Kasumi-1 (cell line): ENCODE measurements around the gene TBX2.

Experiments
- DNase-seq, 2 experiments: peaks; one replicate each; lab custom pipeline; 2025; lab: John Stamatoyannopoulos, UW

The TBX2 gene

DNA sequence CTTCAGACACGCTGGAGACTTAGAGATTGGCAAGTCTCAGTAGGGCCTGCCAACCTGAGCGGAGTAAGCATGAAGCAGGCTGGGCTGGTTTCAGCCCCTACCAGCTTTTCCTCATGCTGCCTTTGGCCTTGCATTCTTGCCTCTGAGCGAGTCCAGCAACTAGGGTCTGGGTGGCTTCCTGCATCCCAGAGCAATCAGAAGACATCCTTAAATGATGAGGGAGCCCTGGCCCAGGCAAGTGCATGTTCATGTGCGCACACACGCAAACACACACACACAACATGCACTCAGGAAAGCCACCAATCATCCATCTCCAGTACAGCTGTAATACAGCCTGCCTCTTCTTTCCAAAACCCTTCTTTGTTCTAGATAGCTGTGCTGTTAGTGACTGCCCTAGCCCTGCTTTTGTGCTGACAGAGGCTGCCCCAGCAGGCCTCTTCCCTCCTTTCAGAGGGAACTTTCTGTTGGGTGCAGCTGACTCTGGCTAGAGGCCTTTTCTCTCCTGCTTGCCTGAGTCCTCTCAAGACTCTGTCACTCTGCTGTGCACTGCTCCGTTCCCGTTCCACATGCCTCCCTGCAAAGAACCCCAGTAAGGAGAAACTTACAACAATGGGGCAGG, 30.7 kb upstream of the TBX2 start:
- DNase-seq = no peak

DNA sequence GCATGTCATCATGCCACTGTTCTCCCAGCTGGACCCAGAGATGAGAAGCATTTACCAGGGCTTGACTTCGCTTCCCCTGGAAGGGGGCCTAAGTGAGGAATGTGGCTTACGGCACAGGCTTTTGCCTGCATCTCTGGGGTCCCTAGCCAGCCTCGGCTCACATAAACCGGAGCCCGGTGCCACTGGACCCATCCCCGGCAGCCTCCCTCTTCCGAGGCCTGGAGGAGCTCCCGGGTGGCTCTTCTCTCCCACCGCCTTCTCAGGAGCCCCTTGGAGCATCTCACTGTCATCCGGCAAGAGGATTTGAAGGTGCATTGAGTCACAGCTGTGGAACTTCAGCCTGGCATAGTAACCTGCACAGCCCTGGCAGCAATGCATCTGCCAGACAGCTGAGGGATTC, 29.9 kb upstream of the TBX2 start:
- DNase-seq = no peak

DNA sequence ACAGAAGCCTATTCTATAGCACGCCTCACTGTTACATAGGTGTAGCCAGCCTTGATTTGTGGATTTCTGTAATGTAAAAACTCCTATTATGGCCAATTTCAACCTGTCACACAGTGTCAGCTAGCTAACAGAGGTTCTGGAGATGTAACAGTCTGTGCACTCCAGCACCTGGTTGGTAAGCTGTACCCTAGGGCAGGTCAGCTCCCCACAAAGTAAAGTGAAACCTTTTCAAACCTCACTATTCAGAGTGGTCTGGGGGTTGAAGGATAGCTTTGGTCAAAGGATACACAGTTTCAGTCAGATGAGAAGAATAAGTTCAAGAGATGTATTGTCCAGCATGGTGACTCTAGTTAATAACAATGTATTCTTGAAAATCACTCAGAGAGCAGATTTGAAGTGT, 28.5 kb upstream of the TBX2 start:
- DNase-seq = no peak

DNA sequence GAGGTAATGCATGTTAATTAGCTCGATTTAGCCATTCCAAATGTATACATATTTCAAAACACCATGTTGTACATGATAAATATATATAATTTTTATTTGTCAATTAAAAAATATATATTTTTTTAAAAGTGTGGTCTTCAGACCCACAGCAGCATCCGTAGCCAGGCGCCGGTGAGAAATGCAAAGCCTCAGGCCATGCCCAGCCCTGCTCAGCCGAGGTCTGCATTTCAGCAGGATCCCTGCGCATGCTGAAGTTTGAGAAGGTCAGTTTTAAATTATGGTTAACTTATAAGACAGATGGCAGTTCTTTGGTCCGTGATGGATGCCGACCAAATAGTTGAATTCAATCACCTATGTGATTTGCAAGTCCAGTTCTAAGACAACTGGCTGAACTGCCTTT, 28.0 kb upstream of the TBX2 start:
- no peak for DNase-seq

DNA sequence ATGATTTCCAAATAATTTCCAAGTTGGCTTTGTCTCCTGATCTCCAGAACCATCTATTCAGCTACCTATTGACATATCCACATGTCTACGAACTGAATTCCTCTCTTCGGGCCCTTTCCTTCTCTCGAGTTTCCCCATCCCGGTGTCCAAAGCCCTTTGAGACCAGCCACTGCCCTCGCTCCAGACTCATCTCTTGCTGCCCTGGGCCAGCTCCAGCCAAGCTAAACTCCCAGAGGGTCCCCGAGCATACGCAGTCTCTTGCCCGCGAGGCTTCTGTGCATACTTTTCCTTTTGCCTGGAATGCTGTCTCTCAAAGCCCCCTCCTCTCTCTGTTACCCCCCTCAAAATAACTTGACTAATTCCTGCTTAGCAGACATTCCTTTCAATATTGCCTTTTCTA, 27.2 kb upstream of the TBX2 start:
- DNase-seq = no peak

DNA sequence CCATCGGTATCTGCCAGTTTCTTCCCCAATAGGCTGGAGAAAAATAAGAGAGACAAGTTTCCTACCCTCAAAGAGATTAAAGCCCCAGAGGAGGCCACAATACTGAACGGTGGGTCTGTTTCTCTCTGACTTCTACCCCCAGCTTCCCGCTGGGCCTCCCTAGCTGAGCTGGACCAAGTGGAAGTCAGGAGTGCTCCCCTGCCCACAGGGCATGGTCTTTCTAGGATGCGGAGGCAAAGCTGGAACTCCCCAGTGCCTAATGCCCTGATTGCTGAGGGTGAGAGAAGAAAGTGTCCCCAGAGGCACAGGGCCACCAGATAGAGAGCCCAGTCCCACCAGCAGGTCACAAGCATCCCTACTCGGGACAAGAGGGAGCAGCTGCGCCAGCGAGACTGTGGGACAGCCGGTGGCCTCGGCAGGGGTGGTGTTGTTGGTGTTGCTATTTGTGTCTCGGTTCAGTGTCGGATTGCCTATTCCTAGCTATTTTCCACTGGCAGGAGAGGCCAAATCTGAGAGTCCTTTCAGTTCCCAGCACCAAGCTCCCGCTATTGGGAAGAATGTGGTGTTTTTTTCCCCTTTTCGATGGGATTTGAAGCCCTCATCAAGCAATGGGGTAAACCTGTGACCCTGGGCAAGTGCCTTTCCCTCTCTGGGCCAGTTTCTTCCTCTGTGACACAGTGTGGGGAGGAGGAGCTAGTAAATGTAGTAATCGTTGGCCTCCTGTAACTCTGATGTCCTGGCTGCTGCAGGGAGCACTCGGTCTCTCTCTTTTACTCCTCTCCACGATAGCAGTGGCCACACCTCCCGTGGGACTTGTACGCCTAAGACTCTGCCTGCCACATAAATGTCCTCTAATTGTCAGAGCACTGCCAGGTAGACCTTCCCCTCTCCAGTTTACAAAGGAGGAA, 22.5 kb upstream of the TBX2 start:
- no peak for DNase-seq

DNA sequence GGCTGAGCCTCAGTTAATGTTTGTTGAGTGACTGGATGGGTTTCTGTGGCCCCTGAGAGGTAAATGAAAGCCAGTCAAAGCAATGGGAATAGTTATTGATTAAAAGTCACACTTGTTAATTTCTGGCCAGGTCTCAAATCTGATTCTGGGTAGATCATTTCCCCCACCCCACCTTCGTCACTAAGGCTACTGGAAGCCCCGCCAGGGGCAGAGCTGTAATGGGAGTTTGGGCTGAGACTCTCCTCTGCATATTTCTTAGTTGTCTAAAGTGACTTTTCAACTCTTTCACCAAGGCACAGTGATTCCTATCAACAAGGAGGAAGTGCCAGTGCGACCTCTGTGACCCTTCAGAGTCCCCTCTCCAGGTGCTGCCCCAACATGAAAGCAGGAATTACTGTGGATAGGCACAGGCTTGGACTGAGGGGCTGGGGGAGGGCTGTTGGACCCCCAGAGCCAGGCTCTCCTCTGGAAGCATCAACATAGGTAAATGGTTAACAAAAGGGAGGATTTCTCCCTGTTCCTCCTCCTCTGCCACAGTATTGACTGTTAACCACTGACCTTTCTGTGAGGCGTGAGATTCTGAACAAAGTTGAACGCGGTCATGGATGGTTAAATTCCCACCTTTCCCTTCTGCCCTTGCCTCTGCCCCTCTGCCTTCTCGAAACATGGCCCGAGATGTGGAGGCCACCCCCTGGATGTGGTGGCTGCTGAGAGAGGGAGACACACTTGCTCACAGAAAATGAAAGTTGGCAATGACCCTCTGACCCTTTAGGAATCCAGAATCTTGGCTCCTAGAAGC, 20.8 kb upstream of the TBX2 start:
- no peak for DNase-seq

DNA sequence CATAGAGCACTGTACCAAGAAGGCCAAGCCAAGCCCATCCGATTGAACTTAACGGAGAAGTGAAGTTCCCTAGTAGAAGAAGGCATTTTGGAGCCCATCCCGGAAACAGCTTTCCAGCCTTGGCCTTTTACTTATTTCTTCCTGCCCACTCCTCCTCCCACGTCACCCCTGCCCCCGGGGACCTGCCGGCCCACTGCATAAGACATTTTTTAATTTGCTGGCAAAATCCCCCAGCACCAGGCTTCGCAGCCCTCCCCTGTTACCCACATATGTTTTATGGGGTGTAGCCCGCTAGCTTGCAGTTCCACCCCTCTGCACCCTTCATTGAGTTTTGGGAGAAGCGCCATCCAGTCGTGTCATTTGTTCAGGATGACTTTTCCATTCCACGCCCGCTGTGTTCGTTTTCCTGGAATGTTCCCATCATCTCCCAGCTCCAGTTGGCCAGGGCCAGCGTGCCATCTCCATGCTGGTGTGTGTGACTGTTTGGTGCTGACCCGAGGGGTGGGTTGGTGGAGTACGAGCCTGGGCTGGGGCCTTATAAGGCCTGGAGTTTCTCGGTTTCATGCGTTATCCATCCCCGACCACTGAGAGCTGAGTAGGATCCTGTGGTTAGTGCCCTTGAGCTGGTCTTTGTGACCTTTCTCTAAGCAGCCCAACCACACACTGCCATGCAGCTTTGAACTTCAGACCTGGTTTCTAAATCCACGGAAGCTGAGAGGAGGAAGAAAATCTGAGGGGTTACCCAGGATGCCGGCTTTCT, 20.0 kb upstream of the TBX2 start:
- no peak for DNase-seq

DNA sequence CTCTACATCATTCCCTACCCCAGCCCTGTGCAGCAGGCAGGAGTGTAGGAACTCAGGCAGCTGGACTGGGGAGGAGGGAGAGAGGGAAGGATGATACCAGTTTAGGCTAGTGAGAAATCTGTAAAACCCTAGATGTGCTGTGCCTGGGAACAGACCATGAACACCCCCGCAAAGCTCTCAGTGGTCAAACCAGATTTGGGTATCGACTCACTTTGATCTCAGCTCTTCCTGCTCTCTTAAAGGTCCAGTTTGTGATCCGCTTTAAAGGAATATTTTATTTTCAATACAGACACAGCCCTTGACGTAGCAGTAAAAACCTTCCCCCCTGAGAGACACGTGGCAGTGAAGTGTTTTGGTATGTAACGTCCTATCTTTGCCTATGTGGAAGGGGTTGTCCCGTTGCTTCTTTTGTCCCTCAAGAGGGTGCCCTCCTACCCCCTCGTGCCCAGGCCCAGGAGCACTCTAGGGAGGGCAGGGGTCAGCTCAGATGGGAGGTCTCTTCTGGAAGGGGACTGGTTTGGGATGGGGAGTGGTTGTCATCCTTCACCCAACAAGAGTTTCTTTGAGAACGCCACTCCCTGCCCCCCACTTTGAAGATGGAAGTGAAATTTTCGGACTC, 19.3 kb upstream of the TBX2 start:
- no peak for DNase-seq

DNA sequence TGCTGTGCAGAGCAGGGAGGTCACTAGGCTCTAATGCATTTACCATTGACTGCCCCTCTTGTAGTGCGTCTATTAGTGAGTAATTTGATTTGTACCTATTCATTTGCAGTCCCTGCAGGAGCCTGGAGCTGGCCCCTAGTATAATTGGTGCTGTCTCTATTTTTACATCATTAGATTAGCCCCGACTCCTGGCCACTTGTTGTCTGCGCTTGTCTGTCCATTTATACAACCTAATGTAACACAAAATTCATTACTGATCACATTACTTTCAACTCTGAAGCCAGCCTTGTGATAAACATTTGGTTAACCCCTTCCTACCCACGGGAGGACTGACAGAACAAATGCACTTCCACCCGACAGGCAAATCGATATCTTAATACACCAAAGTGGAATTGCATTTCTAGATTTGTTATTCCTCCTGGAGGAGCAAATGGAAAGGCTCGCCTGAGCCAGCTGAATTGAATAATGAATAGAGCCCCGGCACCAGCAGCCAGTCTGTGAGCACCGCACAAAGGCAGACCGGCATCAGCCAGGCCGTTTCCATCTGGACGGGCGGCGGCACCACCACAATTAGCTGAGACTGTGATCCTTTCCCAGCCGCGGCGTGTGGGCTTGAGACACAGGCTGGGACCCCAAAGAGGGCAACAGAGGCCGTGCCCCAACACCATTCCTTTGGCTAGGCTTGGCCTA, 18.7 kb upstream of the TBX2 start:
- DNase-seq = no peak

DNA sequence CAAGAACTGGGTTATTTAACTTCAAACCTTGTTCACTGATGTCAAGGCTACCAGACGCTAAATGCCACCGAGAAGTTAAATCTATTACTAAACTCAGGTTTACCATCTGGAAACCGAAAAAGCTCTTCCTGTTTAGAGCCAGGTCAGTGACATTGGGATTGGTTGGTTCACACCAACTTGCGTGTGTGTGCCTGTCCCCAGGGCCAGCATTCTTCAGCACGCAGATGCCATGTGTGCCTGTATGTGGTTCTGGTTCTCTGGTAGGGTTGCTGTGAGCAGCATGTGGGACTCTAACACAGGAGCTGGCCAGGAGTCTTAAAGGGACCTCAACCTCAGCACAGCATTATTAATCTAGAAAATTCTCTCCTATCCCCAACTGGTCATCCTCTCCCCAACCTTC, 18.1 kb upstream of the TBX2 start:
- no peak for DNase-seq

DNA sequence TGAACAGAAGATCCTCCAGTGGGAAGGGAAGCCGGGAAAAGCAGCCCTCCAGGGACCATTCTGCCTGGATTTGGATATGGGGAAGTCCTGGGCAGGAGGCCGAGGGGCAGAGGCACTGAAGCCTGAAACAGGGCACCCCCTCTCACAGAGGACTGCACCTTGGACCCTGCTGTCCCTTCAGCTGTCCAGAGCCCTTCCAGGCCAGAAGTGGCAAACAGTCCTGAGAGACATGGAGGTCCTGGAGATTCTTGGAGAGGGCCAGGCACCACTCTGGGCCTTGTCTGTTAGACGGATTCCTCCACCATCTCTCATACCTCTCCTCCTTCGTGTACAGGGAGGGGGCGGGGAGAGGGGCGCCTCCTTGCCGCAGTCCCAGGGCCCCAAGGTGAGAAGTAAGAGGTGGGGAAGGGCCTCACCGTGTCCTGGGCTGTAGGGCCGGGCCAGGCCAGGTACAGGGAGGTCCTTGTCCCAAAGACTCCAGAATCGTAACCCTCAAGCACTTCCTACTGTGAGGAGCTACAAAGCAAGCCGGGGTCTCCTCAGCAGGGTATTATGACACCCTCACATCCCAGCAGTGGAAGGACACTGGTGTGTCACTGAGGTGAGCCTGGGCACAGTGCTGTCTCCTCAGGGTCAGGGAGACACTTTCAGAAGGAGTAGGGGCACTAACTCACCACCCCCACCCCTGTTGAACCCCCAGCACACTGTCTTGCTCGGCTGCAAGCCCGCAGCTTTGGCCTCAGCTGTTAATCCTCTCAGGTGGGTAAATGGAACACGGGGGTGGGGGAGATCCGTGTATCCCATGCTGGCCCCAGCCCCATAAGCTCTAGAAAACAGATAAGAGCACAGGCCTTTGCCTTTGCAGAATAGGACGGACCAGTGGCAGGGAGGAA, 16.6 kb upstream of the TBX2 start:
- DNase-seq = no peak

DNA sequence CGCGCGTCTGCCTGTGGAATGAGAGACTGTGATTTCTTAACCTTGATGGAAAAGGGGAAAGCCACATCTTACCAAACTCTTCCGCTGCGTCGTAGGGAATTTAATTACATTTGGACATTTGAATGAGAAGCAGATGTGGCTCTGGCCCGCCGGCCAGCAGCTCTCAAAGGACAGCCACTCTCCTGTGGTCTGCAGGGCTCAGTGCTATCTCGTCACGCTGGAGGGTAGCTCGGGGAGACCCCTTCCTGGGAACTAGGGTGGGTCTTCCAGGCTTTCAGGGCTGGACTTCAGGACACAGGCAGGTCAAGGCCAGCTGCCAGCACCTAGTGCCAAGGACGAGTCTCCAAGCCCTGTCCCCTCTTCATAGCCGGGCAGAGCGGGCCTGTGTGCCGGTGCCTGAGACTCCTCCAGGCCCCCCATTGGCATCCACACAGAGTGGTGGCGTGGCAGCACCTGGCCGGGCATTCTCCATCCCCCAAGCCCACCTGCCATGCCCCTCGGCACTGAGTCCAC, 15.9 kb upstream of the TBX2 start:
- DNase-seq = no peak

DNA sequence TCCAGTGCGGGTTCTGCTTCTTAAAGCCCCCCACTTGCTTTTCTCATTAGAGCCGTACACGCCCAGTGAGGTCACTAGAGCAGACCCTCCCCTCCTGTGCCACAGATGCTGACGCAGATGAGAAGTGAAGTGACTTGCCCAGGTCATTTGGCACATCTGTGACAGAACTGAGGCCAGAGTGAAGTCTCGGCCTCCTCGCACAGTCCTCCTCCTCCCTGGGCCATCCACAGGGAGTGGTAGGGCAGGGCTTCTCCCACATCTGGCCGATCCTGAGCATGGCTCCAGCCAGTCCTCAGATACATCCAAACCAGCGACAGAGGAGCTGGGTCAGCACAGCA, 15.3 kb upstream of the TBX2 start:
- DNase-seq = no peak

DNA sequence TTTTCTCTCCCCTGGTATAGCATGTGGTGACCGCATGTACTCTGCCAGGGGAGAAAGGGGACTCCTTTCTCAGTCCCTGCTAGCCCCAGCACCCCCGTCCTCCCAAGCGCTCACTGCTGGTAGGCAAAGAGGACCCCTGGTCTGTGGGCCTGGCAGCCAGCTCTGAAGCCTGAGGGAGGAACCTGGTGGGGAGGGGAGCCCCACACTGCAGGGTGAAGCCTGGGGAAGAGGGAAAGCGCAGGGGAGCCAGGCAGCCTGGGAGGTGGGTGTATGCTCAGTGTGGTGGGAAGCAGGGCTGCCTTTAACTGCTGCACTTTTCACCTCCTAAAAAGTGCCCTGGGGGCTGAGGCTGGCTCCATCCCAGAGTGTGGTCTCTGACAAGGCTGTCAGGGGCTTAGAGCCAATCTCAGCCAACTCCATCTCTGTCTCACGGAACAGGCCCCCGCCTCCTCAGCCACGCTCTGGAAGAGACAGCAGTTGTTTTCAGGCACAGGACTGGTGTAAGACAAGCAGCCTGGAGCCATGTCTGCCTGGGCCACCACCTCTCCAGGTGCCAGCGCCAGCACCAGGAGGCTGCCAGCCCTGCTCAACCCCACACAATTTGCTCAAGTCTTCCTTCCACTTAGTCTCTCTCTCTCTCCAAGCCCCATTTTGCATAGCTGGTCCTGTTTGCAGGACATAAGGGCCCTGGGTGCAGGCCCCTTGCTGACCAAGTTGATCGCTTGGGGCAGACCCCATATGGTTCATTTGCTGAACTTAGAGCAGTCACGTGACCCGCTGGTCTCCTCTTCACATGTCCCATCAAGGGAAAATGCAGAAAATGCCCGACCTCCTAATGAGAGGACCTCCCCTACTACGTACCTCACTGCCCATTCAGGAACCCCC, 14.7 kb upstream of the TBX2 start:
- DNase-seq = no peak

DNA sequence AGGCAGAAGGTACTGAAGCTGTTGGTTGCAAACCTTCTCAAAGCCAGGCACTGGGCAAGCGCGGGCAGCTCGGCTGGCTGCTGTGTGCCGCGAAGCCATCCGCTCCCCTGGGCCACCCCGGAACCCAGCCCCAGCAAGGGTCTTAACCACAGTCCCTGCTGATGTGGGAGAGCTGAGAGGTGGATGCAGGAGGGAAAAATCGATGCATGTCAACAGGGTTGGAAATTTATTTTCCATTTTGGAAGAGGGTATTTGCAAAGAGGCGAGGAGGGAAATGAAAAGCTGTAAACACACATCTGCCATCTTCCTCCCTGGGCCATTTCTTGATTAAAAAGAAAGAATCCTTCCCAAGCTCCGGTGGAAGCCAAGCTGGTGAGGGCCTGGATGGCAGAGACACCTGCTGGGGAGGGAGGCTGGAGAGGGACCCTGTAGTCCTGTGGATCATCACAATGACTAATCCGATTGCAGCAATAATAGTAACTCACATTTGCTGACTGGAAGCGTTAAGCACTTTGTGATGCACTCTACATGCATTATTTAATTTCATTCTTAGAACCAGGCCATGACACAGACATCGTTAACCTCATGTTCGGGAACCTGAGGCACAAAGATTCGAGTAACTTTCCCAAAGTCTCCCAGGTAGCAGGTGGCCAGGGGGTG, 13.9 kb upstream of the TBX2 start:
- no peak for DNase-seq

DNA sequence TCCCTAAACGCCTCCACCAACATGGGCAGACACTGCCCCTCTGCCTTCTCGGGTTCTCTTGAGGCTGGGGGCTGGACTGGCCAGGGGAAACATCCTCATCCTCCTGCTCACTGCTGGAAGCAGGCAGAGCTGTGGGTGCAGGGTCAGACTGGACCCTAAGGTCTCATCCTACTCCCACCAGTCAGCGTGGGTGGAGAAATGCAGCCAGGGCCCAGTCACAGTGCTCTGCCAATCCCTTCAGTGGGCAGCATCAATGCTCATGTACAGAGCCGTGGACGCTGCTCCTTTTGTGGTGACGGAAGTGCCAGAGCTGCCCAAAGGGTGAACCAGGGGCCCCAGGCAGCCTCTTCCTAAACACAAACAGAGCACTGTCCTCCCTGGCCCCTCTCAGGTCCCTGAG, 13.4 kb upstream of the TBX2 start:
- DNase-seq = no peak

DNA sequence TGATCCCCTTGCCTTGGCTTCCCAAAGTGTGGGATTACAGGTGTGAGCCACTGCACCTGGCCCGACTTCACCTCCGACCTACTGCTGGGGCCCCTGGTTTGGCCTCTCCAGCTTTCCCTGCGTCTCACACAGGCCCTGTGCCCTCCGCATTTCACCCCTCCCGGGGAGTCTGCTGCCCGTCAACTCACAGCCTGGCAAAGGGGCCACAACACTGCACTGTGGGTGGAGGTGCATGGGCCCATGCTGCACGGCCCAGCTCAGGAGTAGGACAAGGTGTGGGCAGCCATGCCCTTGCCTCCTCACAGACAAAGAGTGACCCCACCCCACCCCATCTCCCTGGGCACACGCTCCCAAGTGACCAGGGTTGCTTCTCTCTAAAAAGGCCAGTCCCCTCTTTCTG, 12.6 kb upstream of the TBX2 start:
- DNase-seq = no peak
